ENCODE data around the gene MPZL3. TPM values are rescaled to one million over a fixed set of nuclear protein-coding genes. Genes with fewer than 3 reads are reported as not detected.
A peak's percentile ranks its signal among the peaks of the same experiment; 100 is the strongest.

The MPZL3 gene
- total RNA-seq, 1 experiment from 2014 or later, result 7.0 TPM

GRCh38 chr11:118212131-118212725 lies 39.9 kb downstream of the MPZL3 start:
- Histone ChIP-seq H4K20me1 (ENCODE audit: insufficient read depth, low read depth, low read length) (no peaks in the 10 kb centered on the region), H3K4me3 (ENCODE audit: low read length) (no peak overlapping the region), H3K4me2 (ENCODE audit: low read depth, low read length, poor library complexity, severe bottlenecking) (peak overlapping the region; percentile 78), H3K9ac (ENCODE audit: low read length) (peak overlapping the region; percentile 11; the same call in 1 of the 2 replicates), H3K9me3 (ENCODE audit: low read length) (no peaks in the 10 kb centered on the region), H3K4me1 (ENCODE audit: low read length) (peaks cover 70% of the 10 kb centered on the region), H3K27ac (ENCODE audit: low read length) (peak overlapping the region; percentile 99), H3K36me3 (ENCODE audit: insufficient read depth, low read length) (no peaks in the 10 kb centered on the region), H3K27me3 (ENCODE audit: low read length) (no peaks in the 10 kb centered on the region), H2AFZ (ENCODE audit: low read length) (no peak overlapping the region), H3K9me2 (replicated peaks; ENCODE audit: insufficient read depth, low read length) (no peaks in the 10 kb centered on the region), H3K79me2 (ENCODE audit: low read length) (no peaks in the 10 kb centered on the region)
- DNase-seq, result peak; percentile 62

- Histone ChIP-seq H3K9ac (ENCODE audit: low read length) (peak overlapping the region; percentile 41), H3K9me2 (replicated peaks; ENCODE audit: insufficient read depth, low read length) (no peaks in the 10 kb centered on the region), H3K4me2 (ENCODE audit: low read depth, low read length, poor library complexity, severe bottlenecking) (peak overlapping the region; percentile 78), H3K27me3 (ENCODE audit: low read length) (no peaks in the 10 kb centered on the region), H3K79me2 (ENCODE audit: low read length) (no peaks in the 10 kb centered on the region), H4K20me1 (ENCODE audit: insufficient read depth, low read depth, low read length) (no peaks in the 10 kb centered on the region), H3K36me3 (ENCODE audit: insufficient read depth, low read length) (no peaks in the 10 kb centered on the region), H3K4me1 (ENCODE audit: low read length) (peaks cover 68% of the 10 kb centered on the region), H3K9me3 (ENCODE audit: low read length) (no peaks in the 10 kb centered on the region), H3K27ac (ENCODE audit: low read length) (peak overlapping the region; percentile 99), H3K4me3 (ENCODE audit: low read length) (peak overlapping the region; percentile 6; the same call in 1 of the 2 replicates), H2AFZ (ENCODE audit: low read length) (no peak overlapping the region)
- DNase-seq, result no peak
Measured at GRCh38 chr11:118211006-118211405, 41.2 kb downstream of the MPZL3 start.

- no peak overlapping the region for H3K9ac ChIP-seq (ENCODE audit: low read length)
- no peaks in the 10 kb centered on the region for H3K9me2 ChIP-seq (replicated peaks; ENCODE audit: insufficient read depth, low read length)
- no peaks in the 10 kb centered on the region for H3K9me3 ChIP-seq (ENCODE audit: low read length)
- no peaks in the 10 kb centered on the region for H4K20me1 ChIP-seq (ENCODE audit: insufficient read depth, low read depth, low read length)
- peak overlapping the region; percentile 78 for H3K4me2 ChIP-seq (ENCODE audit: low read depth, low read length, poor library complexity, severe bottlenecking)
- H3K4me3 ChIP-seq (ENCODE audit: low read length), result no peak overlapping the region
- no peak overlapping the region for H2AFZ ChIP-seq (ENCODE audit: low read length)
- H3K27me3 ChIP-seq (ENCODE audit: low read length), result no peaks in the 10 kb centered on the region
- DNase-seq, result no peak
- no peaks in the 10 kb centered on the region for H3K79me2 ChIP-seq (ENCODE audit: low read length)
- peaks cover 62% of the 10 kb centered on the region for H3K4me1 ChIP-seq (ENCODE audit: low read length)
- no peaks in the 10 kb centered on the region for H3K36me3 ChIP-seq (ENCODE audit: insufficient read depth, low read length)
- peak overlapping the region; percentile 99 for H3K27ac ChIP-seq (ENCODE audit: low read length)
Measured at GRCh38 chr11:118210323-118210722, 41.8 kb downstream of the MPZL3 start.

GRCh38 chr11:118209033-118209432 lies 43.1 kb downstream of the MPZL3 start:
- Histone ChIP-seq H3K27me3 (ENCODE audit: low read length) (no peaks in the 10 kb centered on the region), H3K4me3 (ENCODE audit: low read length) (no peak overlapping the region), H2AFZ (ENCODE audit: low read length) (no peak overlapping the region), H3K79me2 (ENCODE audit: low read length) (no peaks in the 10 kb centered on the region), H3K4me2 (ENCODE audit: low read depth, low read length, poor library complexity, severe bottlenecking) (no peak overlapping the region), H3K9me3 (ENCODE audit: low read length) (no peaks in the 10 kb centered on the region), H3K9me2 (replicated peaks; ENCODE audit: insufficient read depth, low read length) (no peaks in the 10 kb centered on the region), H4K20me1 (ENCODE audit: insufficient read depth, low read depth, low read length) (no peaks in the 10 kb centered on the region), H3K27ac (ENCODE audit: low read length) (peak overlapping the region; percentile 18; the same call in 1 of the 2 replicates), H3K36me3 (ENCODE audit: insufficient read depth, low read length) (no peaks in the 10 kb centered on the region), H3K9ac (ENCODE audit: low read length) (no peak overlapping the region), H3K4me1 (ENCODE audit: low read length) (peaks cover 49% of the 10 kb centered on the region)
- no peak for DNase-seq

GRCh38 chr11:118207079-118207478 lies 45.1 kb downstream of the MPZL3 start:
- H3K4me3 ChIP-seq (ENCODE audit: low read length), result no peak overlapping the region
- H3K36me3 ChIP-seq (ENCODE audit: insufficient read depth, low read length), result no peaks in the 10 kb centered on the region
- DNase-seq, result no peak
- no peaks in the 10 kb centered on the region for H3K79me2 ChIP-seq (ENCODE audit: low read length)
- H3K27me3 ChIP-seq (ENCODE audit: low read length), result no peaks in the 10 kb centered on the region
- H3K9ac ChIP-seq (ENCODE audit: low read length), result no peak overlapping the region
- no peak overlapping the region for H3K4me2 ChIP-seq (ENCODE audit: low read depth, low read length, poor library complexity, severe bottlenecking)
- H2AFZ ChIP-seq (ENCODE audit: low read length), result no peak overlapping the region
- H3K27ac ChIP-seq (ENCODE audit: low read length), result peak overlapping the region; percentile 68; the same call in 1 of the 2 replicates
- H3K4me1 ChIP-seq (ENCODE audit: low read length), result peaks cover 33% of the 10 kb centered on the region
- no peaks in the 10 kb centered on the region for H4K20me1 ChIP-seq (ENCODE audit: insufficient read depth, low read depth, low read length)
- H3K9me3 ChIP-seq (ENCODE audit: low read length), result no peaks in the 10 kb centered on the region
- no peaks in the 10 kb centered on the region for H3K9me2 ChIP-seq (replicated peaks; ENCODE audit: insufficient read depth, low read length)

GRCh38 chr11:118206391-118207031 lies 45.7 kb downstream of the MPZL3 start:
- Histone ChIP-seq H3K27ac (ENCODE audit: low read length) (peak overlapping the region; percentile 68), H3K9me2 (replicated peaks; ENCODE audit: insufficient read depth, low read length) (no peaks in the 10 kb centered on the region), H3K4me2 (ENCODE audit: low read depth, low read length, poor library complexity, severe bottlenecking) (peak overlapping the region; percentile 23), H3K36me3 (ENCODE audit: insufficient read depth, low read length) (no peaks in the 10 kb centered on the region), H3K4me3 (ENCODE audit: low read length) (no peak overlapping the region), H3K9me3 (ENCODE audit: low read length) (no peaks in the 10 kb centered on the region), H4K20me1 (ENCODE audit: insufficient read depth, low read depth, low read length) (no peaks in the 10 kb centered on the region), H3K27me3 (ENCODE audit: low read length) (no peaks in the 10 kb centered on the region), H3K9ac (ENCODE audit: low read length) (no peak overlapping the region; the same call in 1 of the 2 replicates), H2AFZ (ENCODE audit: low read length) (0 out of 2 replicates have a peak overlapping the region, but pooled peaks have one; percentile 21), H3K4me1 (ENCODE audit: low read length) (peaks cover 27% of the 10 kb centered on the region), H3K79me2 (ENCODE audit: low read length) (no peaks in the 10 kb centered on the region)
- no peak for DNase-seq

GRCh38 chr11:118205606-118206378 lies 46.4 kb downstream of the MPZL3 start:
- Histone ChIP-seq H3K9me2 (replicated peaks; ENCODE audit: insufficient read depth, low read length) (no peaks in the 10 kb centered on the region), H3K4me3 (ENCODE audit: low read length) (no peak overlapping the region), H2AFZ (ENCODE audit: low read length) (0 out of 2 replicates have a peak overlapping the region, but pooled peaks have one; percentile 21), H3K27me3 (ENCODE audit: low read length) (no peaks in the 10 kb centered on the region), H4K20me1 (ENCODE audit: insufficient read depth, low read depth, low read length) (no peaks in the 10 kb centered on the region), H3K36me3 (ENCODE audit: insufficient read depth, low read length) (no peaks in the 10 kb centered on the region), H3K79me2 (ENCODE audit: low read length) (no peaks in the 10 kb centered on the region), H3K9me3 (ENCODE audit: low read length) (no peaks in the 10 kb centered on the region), H3K4me1 (ENCODE audit: low read length) (peaks cover 20% of the 10 kb centered on the region), H3K4me2 (ENCODE audit: low read depth, low read length, poor library complexity, severe bottlenecking) (peak overlapping the region; percentile 23), H3K9ac (ENCODE audit: low read length) (no peak overlapping the region), H3K27ac (ENCODE audit: low read length) (peak overlapping the region; percentile 68)
- no peak for DNase-seq

All from Karpas-422 (cell line).